T-helper 2 cell treated with Interferon-gamma antibody and Interleukin-4, amounts not matched to agents 100 ng/mL and 5 ng/mL, for 36 hours (primary cell): ENCODE measurements around the gene PHACTR4. TPM values are rescaled to one million over a fixed set of nuclear protein-coding genes. Genes with fewer than 3 reads are reported as not detected.

Experiments used
- total RNA-seq: library from RNA; stranded (reverse); gene quantifications from 2 replicates; pipeline ENCODE4 v1.2.3, GENCODE V29; 2022

PHACTR4 gene
- total RNA-seq, 1 donor from 2014 or later, result 32.4 TPM

Other genes starting within 250 kb of the PHACTR4 start
- gene PTAFR, start 193.1 kb upstream of the PHACTR4 start, total RNA-seq, result 0.23 TPM in 2 replicates
- gene DNAJC8, start 136.7 kb upstream of the PHACTR4 start, total RNA-seq, result 103 and 105 TPM in 2 replicates
- 146 TPM in 2 replicates for gene ATP5IF1, start 133.6 kb upstream of the PHACTR4 start, total RNA-seq
- 7.9 and 8.2 TPM in 2 replicates for gene SESN2, start 110.2 kb upstream of the PHACTR4 start, total RNA-seq
- 19.7 and 22.4 TPM in 2 replicates for gene MED18, start 40.7 kb upstream of the PHACTR4 start, total RNA-seq
- gene RCC1, start 136.3 kb downstream of the PHACTR4 start, total RNA-seq, result 79.6 and 82.6 TPM in 2 replicates
- gene TRNAU1AP, start 183.3 kb downstream of the PHACTR4 start, total RNA-seq, result 56.7 and 59.4 TPM in 2 replicates
- 0.09 and 0.14 TPM in 2 replicates for gene RAB42, start 222.5 kb downstream of the PHACTR4 start, total RNA-seq